HepG2 (cell line): Measurements from ENCODE around the gene HINT1. TPM values are rescaled to one million over a fixed set of nuclear protein-coding genes. Genes with fewer than 3 reads are reported as not detected.
A peak's percentile ranks its signal among the peaks of the same experiment; 100 is the strongest.

Source experiments
- CC2D1A ChIP-seq: sonication (generic); formaldehyde crosslinking; IDR thresholded peaks from 2 replicates; pipeline ENCODE4 v1.8.1; 2023; ENCODE audit warnings: mild to moderate bottlenecking, missing genetic modification reagents
- E2F5 ChIP-seq: sonication (generic); formaldehyde crosslinking; conservative IDR thresholded peaks from 2 replicates; pipeline ENCODE4 v1.4.0; 2020; ENCODE audit warnings: missing genetic modification reagents
- HIC2 ChIP-seq: sonication (generic); formaldehyde crosslinking; IDR thresholded peaks from 2 replicates; pipeline ENCODE4 v1.9.0; 2022; ENCODE audit warnings: low read depth, missing genetic modification reagents
- HMGXB4 ChIP-seq, 2 experiments: sonication (generic) in 1 of 2; formaldehyde crosslinking in 1 of 2; IDR thresholded peaks; 2 replicates each; pipeline versions ENCODE4 v1.4.0 to v1.6.1; 2018 to 2020; ENCODE audit warnings: missing genetic modification reagents in 2 of 2, borderline replicate concordance in 1 of 2, low read depth in 1 of 2, mild to moderate bottlenecking in 1 of 2, missing biosample characterization in 1 of 2
- KDM2A ChIP-seq: sonication (generic); formaldehyde crosslinking; IDR thresholded peaks from 2 replicates; pipeline ENCODE4 v1.4.0; 2020; ENCODE audit warnings: low read depth, missing genetic modification reagents, borderline replicate concordance
- MZF1 ChIP-seq: sonication (generic); formaldehyde crosslinking; IDR thresholded peaks from 2 replicates; pipeline ENCODE4 v1.8.1; 2023; ENCODE audit warnings: mild to moderate bottlenecking, missing genetic modification reagents, borderline replicate concordance
- NR0B2 ChIP-seq: sonication (generic); formaldehyde crosslinking; IDR thresholded peaks from 2 replicates; pipeline ENCODE4 v1.4.0; 2020; ENCODE audit warnings: mild to moderate bottlenecking, missing genetic modification reagents
- PAX8 ChIP-seq: sonication (generic); formaldehyde crosslinking; IDR thresholded peaks from 2 replicates; pipeline ENCODE4 v1.8.0; 2022; ENCODE audit warnings: mild to moderate bottlenecking, missing genetic modification reagents, borderline replicate concordance
- PBX2 ChIP-seq: IDR thresholded peaks from 2 replicates; pipeline ENCODE4 v1.6.1; 2016; ENCODE audit warnings: control low read depth
- RELA ChIP-seq: sonication (generic); formaldehyde crosslinking; IDR thresholded peaks from 2 replicates; pipeline ENCODE4 v1.4.0; 2020; ENCODE audit warnings: missing genetic modification reagents
- ZBTB33 ChIP-seq: sonication (generic); formaldehyde crosslinking; IDR thresholded peaks from 2 replicates; pipeline ENCODE4 v1.4.0; 2020; ENCODE audit warnings: missing genetic modification reagents
- ZNF354B ChIP-seq: sonication (generic); formaldehyde crosslinking; IDR thresholded peaks from 2 replicates; pipeline ENCODE4 v1.8.0; 2022; ENCODE audit warnings: mild to moderate bottlenecking, missing genetic modification reagents
- ZNF567 ChIP-seq: sonication (generic); formaldehyde crosslinking; IDR thresholded peaks from 2 replicates; pipeline ENCODE4 v1.8.1; 2023; ENCODE audit warnings: mild to moderate bottlenecking, missing genetic modification reagents, borderline replicate concordance
- ZNF580 ChIP-seq: IDR thresholded peaks from 2 replicates; pipeline ENCODE4 v1.6.1; 2016; ENCODE audit warnings: low read depth, borderline replicate concordance
- ZNF747 ChIP-seq: sonication (generic); formaldehyde crosslinking; IDR thresholded peaks from 2 replicates; pipeline ENCODE4 v1.8.1; 2023; ENCODE audit warnings: missing genetic modification reagents, mild to moderate bottlenecking, borderline replicate concordance
- ZNF782 ChIP-seq: sonication (generic); formaldehyde crosslinking; IDR thresholded peaks from 2 replicates; pipeline ENCODE4 v1.4.0; 2020; ENCODE audit warnings: missing genetic modification reagents, mild to moderate bottlenecking, borderline replicate concordance
- ZNF790 ChIP-seq: sonication (generic); formaldehyde crosslinking; IDR thresholded peaks from 2 replicates; pipeline ENCODE4 v1.8.0; 2022; ENCODE audit warnings: missing genetic modification reagents, mild to moderate bottlenecking, borderline replicate concordance
- ZSCAN21 ChIP-seq: sonication (generic); formaldehyde crosslinking; IDR thresholded peaks from 2 replicates; pipeline ENCODE4 v1.8.0; 2022; ENCODE audit warnings: mild to moderate bottlenecking, missing genetic modification reagents, moderate library complexity, borderline replicate concordance
- polyA plus RNA-seq, 8 experiments: library from polyadenylated mRNA; depleted of rRNA in 3 of 8; stranded (reverse) in 7 of 8; unstranded in 1 of 8; fragments of >200 nt; fragmentation: Illumina TruSeq in 4 of 8; extraction: Trizol in 4 of 8; gene quantifications; 2 replicates each; pipeline versions ENCODE4 v1.2.1 to v1.2.3, GENCODE V29; 2011 to 2016; ENCODE audit warnings: low read depth in 4 of 8, missing spikeins in 1 of 8, mixed read lengths in 1 of 8; ENCODE audit not compliant: insufficient read depth in 1 of 8
- total RNA-seq, 5 experiments: library from RNA; depleted of rRNA; stranded (reverse); fragments of >200 nt; fragmentation: Illumina TruSeq; extraction: Trizol; gene quantifications; 2 replicates each; pipeline ENCODE4 v1.2.3, GENCODE V29; 2016; ENCODE audit warnings: low read depth in 1 of 5

Gene HINT1
- total and polyA plus RNA-seq, 2 of the 13 experiments (the other 11 are each of a cell fraction or from before 2014, with no cell fraction given) = 428 to 997 TPM

GRCh38 chr5:131164191-131165118, 601 bp downstream of the HINT1 start (continued):
- TF ChIP-seq HMGXB4 (CRISPR knock-in tag; IDR thresholded peaks at IDR 0.05; ENCODE audit: borderline replicate concordance in 1 of 2, low read depth in 1 of 2) (peak in 1 of 2 experiments; percentile 66; a peak in 3 of 4 replicates), E2F5 (peak; percentile 60; the same call in 1 of the 2 replicates), ZNF354B (CRISPR knock-in tag) (no peak), ZSCAN21 (CRISPR knock-in tag) (peak; percentile 66; the same call in 1 of the 2 replicates), ZBTB33 (CRISPR knock-in tag) (no peak), CC2D1A (CRISPR knock-in tag) (no peak), NR0B2 (CRISPR knock-in tag) (no peak), PBX2 (no peak), RELA (CRISPR knock-in tag) (no peak), ZNF567 (CRISPR knock-in tag) (no peak), ZNF790 (CRISPR knock-in tag) (no peak), ZNF747 (CRISPR knock-in tag) (0 out of 2 replicates have a peak, but pooled peaks have one; percentile 49), ZNF580 (CRISPR knock-in tag) (no peak), MZF1 (CRISPR knock-in tag) (no peak), HIC2 (no peak), KDM2A (CRISPR knock-in tag) (no peak), ZNF782 (CRISPR knock-in tag) (no peak; the same call in 1 of the 2 replicates), PAX8 (0 out of 2 replicates have a peak, but pooled peaks have one; percentile 59)
